ENCODE results near the gene DGKB. TPM values are rescaled to one million over a fixed set of nuclear protein-coding genes. Genes with fewer than 3 reads are reported as not detected.

Gene DGKB
- total and polyA plus RNA-seq, 2 of the 8 experiments (the other 6 are each of a cell fraction or from before 2014, with no cell fraction given) = 1.9 to 2.6 TPM

DNA sequence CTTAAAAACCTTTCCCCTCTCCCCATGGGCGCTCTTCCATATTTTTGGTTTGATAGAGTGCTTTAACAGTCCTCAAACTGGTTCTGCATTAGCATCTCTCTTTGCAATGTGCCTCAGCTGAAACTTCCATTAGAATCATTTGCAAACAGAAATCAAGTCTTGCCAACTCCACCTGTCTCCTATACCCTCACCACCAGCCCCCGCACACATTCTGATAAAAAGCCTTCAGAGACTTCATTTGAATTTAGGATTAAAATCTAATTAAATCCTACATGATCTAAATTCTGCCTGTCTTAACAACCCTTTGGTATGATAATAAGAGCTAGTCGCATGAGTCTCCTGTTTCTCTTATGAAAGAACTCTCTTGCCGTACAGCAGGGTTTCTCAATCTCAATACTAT lies 528.2 kb downstream of the DGKB start:
- Histone ChIP-seq H3K9ac (replicated peaks in 1 of 4; ENCODE audit: extremely low read depth in 1 of 4, low read depth in 3 of 4, low read length in 3 of 4) (no peak overlapping the region), H3K79me1 (ENCODE audit: low read depth, low read length) (no peaks in the 10 kb centered on the region), H2AK5ac (ENCODE audit: low read depth, low read length) (no peak overlapping the region), H4K91ac (replicated peaks; ENCODE audit: insufficient read length, low read length) (no peak overlapping the region), H2BK5ac (ENCODE audit: low read depth, low read length) (no peak overlapping the region; the same call in 1 of the 2 replicates), H2BK20ac (ENCODE audit: low read length) (no peak overlapping the region), H3K27me3 (replicated peaks in 1 of 4; ENCODE audit: control insufficient read depth in 3 of 4, extremely low read depth in 1 of 4, insufficient read depth in 3 of 4, low read length in 3 of 4) (no peaks in the 10 kb centered on the region), H2AFZ (ENCODE audit: low read length) (no peak overlapping the region), H3K4ac (replicated peaks; ENCODE audit: insufficient read length, low read depth, low read length) (no peak overlapping the region), H2BK15ac (ENCODE audit: low read length) (no peak overlapping the region), H2BK12ac (ENCODE audit: low read depth, low read length) (no peak overlapping the region), H3K23ac (ENCODE audit: insufficient read length) (no peak overlapping the region), H3K36me3 (ENCODE audit: control insufficient read depth in 2 of 4, insufficient read depth in 4 of 4, low read length in 3 of 4) (no peaks in the 10 kb centered on the region), H3K4me2 (ENCODE audit: insufficient read depth in 1 of 2, low read depth in 2 of 2, low read length in 2 of 2) (no peak overlapping the region), H4K8ac (ENCODE audit: extremely low read depth, insufficient read depth, low read length) (no peak overlapping the region), H3K23me2 (ENCODE audit: low read depth, low read length) (no peaks in the 10 kb centered on the region), H2BK120ac (replicated peaks; ENCODE audit: low read depth, low read length) (no peak overlapping the region), H3K4me1 (replicated peaks in 1 of 4; ENCODE audit: control insufficient read depth in 3 of 4, insufficient read depth in 4 of 4, low read length in 3 of 4) (peaks cover 0 to 3% (median 3%) of the 10 kb centered on the region in 4 experiments; a peak in 3 of 7 replicates), H4K20me1 (replicated peaks in 1 of 2; ENCODE audit: control insufficient read depth in 1 of 2, insufficient read depth in 2 of 2, low read length in 2 of 2) (no peaks in the 10 kb centered on the region), H3K56ac (replicated peaks; ENCODE audit: insufficient read length, low read depth, low read length) (no peak overlapping the region), H3K27ac (ENCODE audit: low read depth, low read length) (no peak overlapping the region), H3K9me3 (ENCODE audit: insufficient read depth in 2 of 2, low read depth in 1 of 2, low read length in 1 of 2) (no peaks in the 10 kb centered on the region), H3K4me3 (ENCODE audit: extremely low read depth in 1 of 4, insufficient read depth in 2 of 4, low read depth in 3 of 4, low read length in 4 of 4) (no peak overlapping the region), H4K5ac (ENCODE audit: insufficient read length, low read depth, low read length) (no peak overlapping the region), H3K14ac (ENCODE audit: insufficient read length) (no peak overlapping the region), H3K18ac (ENCODE audit: extremely low read depth, low read length) (no peak overlapping the region), H3K79me2 (ENCODE audit: control insufficient read depth in 1 of 2, insufficient read depth in 2 of 2, low read length in 2 of 2) (no peaks in the 10 kb centered on the region)
- ChIA-PET CTCF (ENCODE audit: partially characterized antibody) (interaction anchor here (1.4 kb wide), 1 partner anchor 10 kb away, joined by 3 read pairs; no protein-coding TSS in a partner anchor), POLR2A (ENCODE audit: partially characterized antibody) (no interaction called here)
- no peak for FAIRE-seq
- DNase-seq (ENCODE audit: low read depth in 1 of 2, low spot score in 2 of 2) = no peak
- 94% methylated on average over 4 of the region's 4 CpGs; no CpG with 5 or more reads in 1 of the 2 experiments for WGBS, 2 experiments (ENCODE audit: extremely low coverage in 1 of 2, insufficient coverage in 1 of 2, insufficient read length in 1 of 2, insufficient replicate concordance in 2 of 2, low coverage in 1 of 2, low lambda C conversion rate in 2 of 2, missing lambda C conversion rate in 1 of 2)
- TF ChIP-seq CREB1 (IDR thresholded peaks at IDR 0.05) = no peak
- TF ChIP-seq TEAD4 (IDR thresholded peaks at IDR 0.05; ENCODE audit: low read depth, low read length) = no peak
- no peak for TF ChIP-seq HDAC6 (IDR thresholded peaks at IDR 0.05; ENCODE audit: low read depth, low read length)
- no peak for TF ChIP-seq RXRA (IDR thresholded peaks at IDR 0.05; ENCODE audit: insufficient read depth, low read depth, low read length)
- no peak for TF ChIP-seq EGR1 (IDR thresholded peaks at IDR 0.05; ENCODE audit: borderline replicate concordance, low read depth, low read length)
- no peak for TF ChIP-seq EZH2 (IDR thresholded peaks at IDR 0.05; ENCODE audit: low read depth, low read length, severe bottlenecking)
- no peak for TF ChIP-seq HDAC2 (IDR thresholded peaks at IDR 0.05; ENCODE audit: borderline replicate concordance in 1 of 2, low read depth in 2 of 2, low read length in 2 of 2)

Measured in H1 (cell line).